SK-N-SH (cell line): ENCODE data around the gene SYT17. TPM values are rescaled to one million over a fixed set of nuclear protein-coding genes. Genes with fewer than 3 reads are reported as not detected.

Source experiments
- CTCF ChIA-PET: fragments of 300-600, 350-600 bp; formaldehyde crosslinking; extraction: SDS; loops from one replicate; lab custom pipeline; 2021; lab: Yijun Ruan, JAX
- POLR2A ChIA-PET: fragments of 350-600 bp; sonication (Branson Sonifier 250); formaldehyde crosslinking; extraction: SDS; loops from one replicate; lab custom pipeline; 2020; ENCODE audit warnings: antibody characterized with exemption, inconsistent platforms; lab: Yijun Ruan, JAX
- DNase-seq: peaks from one replicate; pipeline ENCODE4 v3.0.0; 2012
- H2AFZ ChIP-seq: fragments of 200-600 bp; sonication (generic); 2 replicates; pipeline ENCODE4 v1.8.1; 2016; ENCODE audit warnings: antibody characterized with exemption, mild to moderate bottlenecking, low read depth
- H3F3A ChIP-seq: fragments of 200-600 bp; sonication (generic); replicated peaks from 2 replicates; pipeline ENCODE3; 2016; ENCODE audit warnings: antibody characterized with exemption, mild to moderate bottlenecking; ENCODE audit not compliant: insufficient read depth
- H3K27ac ChIP-seq, 2 experiments: fragments of 200-500 bp in 1 of 2; fragments of 200-600 bp in 1 of 2; sonication (Bioruptor generic) in 1 of 2; sonication (generic), shearing (Covaris generic) in 1 of 2; 2 replicates each; pipeline versions ENCODE4 v1.5.1 to v1.6.1; 2014 to 2016; ENCODE audit warnings: low read depth in 2 of 2, inconsistent platforms in 1 of 2, low read length in 1 of 2, mild to moderate bottlenecking in 1 of 2, mixed read lengths in 1 of 2
- H3K27me3 ChIP-seq: fragments of 200-600 bp; sonication (generic), shearing (Covaris generic); 2 replicates; pipeline ENCODE4 v1.6.1; 2016; ENCODE audit warnings: mixed run types; ENCODE audit not compliant: insufficient read depth
- H3K36me3 ChIP-seq, 2 experiments: fragments of 200-500 bp in 1 of 2; fragments of 200-600 bp in 1 of 2; sonication (Bioruptor generic) in 1 of 2; sonication (generic) in 1 of 2; replicated peaks in 1 of 2; 2 replicates each; pipeline versions ENCODE3 to v1.5.1; 2014 to 2016; ENCODE audit warnings: low read length in 1 of 2, mild to moderate bottlenecking in 1 of 2; ENCODE audit not compliant: insufficient read depth in 2 of 2, control insufficient read depth in 1 of 2
- H3K4me1 ChIP-seq, 2 experiments: fragments of 200-500 bp in 1 of 2; fragments of 200-600 bp in 1 of 2; sonication (Bioruptor generic) in 1 of 2; sonication (generic), shearing (Covaris generic) in 1 of 2; 2 replicates each; pipeline versions ENCODE4 v1.5.1 to v1.6.1; 2014 to 2016; ENCODE audit warnings: low read depth in 1 of 2, low read length in 1 of 2, mixed run types in 1 of 2; ENCODE audit not compliant: insufficient read depth in 2 of 2, control insufficient read depth in 1 of 2
- H3K4me2 ChIP-seq: fragments of 200-600 bp; sonication (generic), shearing (Covaris generic); 2 replicates; pipeline ENCODE4 v1.6.1; 2017; ENCODE audit warnings: mixed run types
- H3K4me3 ChIP-seq, 2 experiments: fragments of 200-500 bp in 1 of 2; fragments of 200-600 bp in 1 of 2; sonication (Bioruptor generic) in 1 of 2; sonication (generic), shearing (Covaris generic) in 1 of 2; 2 replicates each; pipeline versions ENCODE4 v1.5.1 to v1.8.1; 2014 to 2016; ENCODE audit warnings: low read depth in 2 of 2, inconsistent platforms in 1 of 2, low read length in 1 of 2, mild to moderate bottlenecking in 1 of 2, mixed read lengths in 1 of 2, moderate library complexity in 1 of 2
- H3K79me2 ChIP-seq: fragments of 200-600 bp; sonication (generic); 2 replicates; pipeline ENCODE4 v1.8.1; 2017; ENCODE audit warnings: mild to moderate bottlenecking; ENCODE audit not compliant: insufficient read depth
- H3K9ac ChIP-seq: fragments of 200-600 bp; sonication (generic); 2 replicates; pipeline ENCODE4 v1.6.1; 2017; ENCODE audit warnings: mixed run types
- H3K9me2 ChIP-seq: fragments of 200-600 bp; sonication (generic); 2 replicates; pipeline ENCODE4 v1.6.1; 2017; ENCODE audit warnings: mixed run types
- H3K9me3 ChIP-seq: fragments of 200-600 bp; sonication (generic); 2 replicates; pipeline ENCODE4 v1.6.1; 2017; ENCODE audit warnings: mixed run types, mild to moderate bottlenecking, moderate library complexity
- H4K20me1 ChIP-seq: fragments of 200-600 bp; sonication (generic); 2 replicates; pipeline ENCODE4 v1.6.1; 2017; ENCODE audit warnings: mild to moderate bottlenecking, mixed run types; ENCODE audit not compliant: insufficient read depth
- CHD2 ChIP-seq: fragments of 150-350 bp; IDR thresholded peaks from 2 replicates; pipeline ENCODE4 v1.6.1; 2018; ENCODE audit warnings: low read length; ENCODE audit not compliant: partially characterized antibody
- ELF1 ChIP-seq: IDR thresholded peaks from 2 replicates; pipeline ENCODE4 v1.4.0; 2012
- EZH2phosphoT487 ChIP-seq: fragments of 200-600 bp; sonication (generic); IDR thresholded peaks from 2 replicates; pipeline ENCODE4 v1.6.1; 2017; ENCODE audit warnings: low read depth, mixed run types, mild to moderate bottlenecking, antibody characterized with exemption, moderate library complexity, borderline replicate concordance
- GATA2 ChIP-seq: sonication (generic); formaldehyde crosslinking; IDR thresholded peaks from 2 replicates; pipeline ENCODE4 v1.5.0; 2020; ENCODE audit warnings: mild to moderate bottlenecking, missing genetic modification reagents
- JUND ChIP-seq: IDR thresholded peaks from 2 replicates; pipeline ENCODE4 v1.4.0; 2012
- MAX ChIP-seq: IDR thresholded peaks from 2 replicates; pipeline ENCODE4 v1.4.0; 2012; ENCODE audit warnings: low read depth
- MXI1 ChIP-seq: IDR thresholded peaks from 2 replicates; pipeline ENCODE4 v1.6.1; 2012; ENCODE audit warnings: mild to moderate bottlenecking, low read depth, low read length, improper control_type of control experiment
- NFIC ChIP-seq: IDR thresholded peaks from 2 replicates; pipeline ENCODE4 v1.4.0; 2012; ENCODE audit warnings: borderline replicate concordance
- NRF1 ChIP-seq: IDR thresholded peaks from 2 replicates; pipeline ENCODE4 v1.6.1; 2012; ENCODE audit warnings: low read depth, mild to moderate bottlenecking, low read length
- POLR2AphosphoS5 ChIP-seq: IDR thresholded peaks from 2 replicates; pipeline ENCODE4 v1.6.1; 2012; ENCODE audit warnings: low read depth, low read length
- RAD21 ChIP-seq: IDR thresholded peaks from 2 replicates; pipeline ENCODE4 v1.6.1; 2012; ENCODE audit warnings: mild to moderate bottlenecking, low read length
- RFX5 ChIP-seq: IDR thresholded peaks from 2 replicates; pipeline ENCODE4 v1.6.1; 2012; ENCODE audit warnings: mild to moderate bottlenecking, improper control_type of control experiment, low read length
- RXRA ChIP-seq: IDR thresholded peaks from 2 replicates; pipeline ENCODE4 v1.4.0; 2012; ENCODE audit warnings: low read depth, mild to moderate bottlenecking, borderline replicate concordance
- SIN3A ChIP-seq: IDR thresholded peaks from 2 replicates; pipeline ENCODE4 v1.6.1; 2012; ENCODE audit warnings: low read depth, mild to moderate bottlenecking, low read length, moderate library complexity, borderline replicate concordance
- WGBS: methylation state at CpG from one replicate; pipeline ENCODE4 v1.1.6; 2017; ENCODE audit warnings: low lambda C conversion rate; 5-methylcytosine and 5-hydroxymethylcytosine counted together
- polyA plus RNA-seq, 3 experiments: library from polyadenylated mRNA; depleted of rRNA; stranded (reverse); fragments of >200 nt; gene quantifications; 2 replicates each; pipeline ENCODE4 v1.2.3, GENCODE V29; 2012
- TF ChIP-seq, protein P1 (sequence below): fragments of 150-350 bp; IDR thresholded peaks from 2 replicates; pipeline ENCODE4 v1.6.1; 2016; ENCODE audit warnings: mild to moderate bottlenecking, low read depth, low read length
- TF ChIP-seq, protein P2 (sequence below): IDR thresholded peaks from 2 replicates; pipeline ENCODE4 v1.6.1; 2012; ENCODE audit warnings: mild to moderate bottlenecking, low read depth, low read length, moderate library complexity
- TF ChIP-seq, protein P3 (sequence below): IDR thresholded peaks from 2 replicates; pipeline ENCODE4 v1.4.0; 2012; ENCODE audit warnings: low read depth, borderline replicate concordance

SYT17 gene
- polyA plus RNA-seq, 1 of the 3 experiments (the other 2 are of a cell fraction) = 0.21 TPM

DNA sequence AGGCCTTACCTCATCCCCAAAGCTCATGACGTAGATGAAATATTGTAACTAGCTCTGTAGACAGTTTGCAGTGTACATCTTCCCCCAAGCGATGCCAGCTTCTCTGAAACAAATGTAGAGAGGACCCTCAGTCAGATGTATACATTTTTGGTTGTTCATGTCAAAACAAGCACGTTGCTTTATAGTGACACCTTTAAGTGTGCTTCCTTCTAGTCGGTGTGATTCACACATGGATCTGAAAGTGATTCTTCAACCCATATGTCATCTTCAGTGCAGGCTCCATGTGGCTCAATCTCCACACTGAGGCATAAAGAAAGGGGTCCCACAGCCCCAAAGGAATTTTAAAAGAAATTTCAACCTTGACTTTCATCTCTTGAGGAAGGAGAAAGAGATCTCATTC is 86.6 kb downstream of the SYT17 start:
- Histone ChIP-seq H4K20me1 (no peaks in the 10 kb centered on the region), H3K79me2 (no peaks in the 10 kb centered on the region), H3K9me2 (no peaks in the 10 kb centered on the region), H2AFZ (no peak overlapping the region), H3K4me3 (no peak overlapping the region), H3K36me3 (no peaks in the 10 kb centered on the region), H3K4me1 (no peaks in the 10 kb centered on the region; a peak in 1 of 4 replicates), H3K27me3 (no peaks in the 10 kb centered on the region), H3K9ac (no peak overlapping the region), H3K4me2 (no peak overlapping the region), H3K27ac (no peak overlapping the region), H3F3A (no peaks in the 10 kb centered on the region), H3K9me3 (no peaks in the 10 kb centered on the region)
- POLR2A ChIA-PET = no interaction called here
- WGBS = 30% methylated on average over 4 of the region's 4 CpGs
- DNase-seq = no peak
- no peak for TF ChIP-seq GATA2
- no peak for TF ChIP-seq NRF1
- TF ChIP-seq JUND = no peak
- no peak for TF ChIP-seq SIN3A
- CTCF ChIA-PET = no interaction called here

GRCh38 chr16:19264123-19264673 is 96.2 kb downstream of the SYT17 start:
- Histone ChIP-seq H3K4me3 (no peak overlapping the region), H3K27me3 (no peaks in the 10 kb centered on the region), H3K9me2 (no peaks in the 10 kb centered on the region), H3K27ac (no peak overlapping the region), H3K4me2 (no peak overlapping the region), H4K20me1 (no peaks in the 10 kb centered on the region), H2AFZ (no peak overlapping the region), H3K4me1 (no peaks in the 10 kb centered on the region), H3K9me3 (no peaks in the 10 kb centered on the region), H3K9ac (no peak overlapping the region), H3F3A (no peaks in the 10 kb centered on the region), H3K79me2 (no peaks in the 10 kb centered on the region), H3K36me3 (no peaks in the 10 kb centered on the region)
- ChIA-PET POLR2A (no interaction called here), CTCF (no interaction called here)
- WGBS = 13% methylated on average over 4 of the region's 4 CpGs
- no peak for DNase-seq
- TF ChIP-seq NFIC (no peak), ELF1 (no peak), EZH2phosphoT487 (no peak), JUND (no peak), POLR2AphosphoS5 (no peak), GATA2 (no peak), RXRA (no peak), SIN3A (no peak), RFX5 (no peak), RAD21 (no peak), MAX (no peak), CHD2 (no peak), MXI1 (no peak)
- TF ChIP-seq, protein P1, sequence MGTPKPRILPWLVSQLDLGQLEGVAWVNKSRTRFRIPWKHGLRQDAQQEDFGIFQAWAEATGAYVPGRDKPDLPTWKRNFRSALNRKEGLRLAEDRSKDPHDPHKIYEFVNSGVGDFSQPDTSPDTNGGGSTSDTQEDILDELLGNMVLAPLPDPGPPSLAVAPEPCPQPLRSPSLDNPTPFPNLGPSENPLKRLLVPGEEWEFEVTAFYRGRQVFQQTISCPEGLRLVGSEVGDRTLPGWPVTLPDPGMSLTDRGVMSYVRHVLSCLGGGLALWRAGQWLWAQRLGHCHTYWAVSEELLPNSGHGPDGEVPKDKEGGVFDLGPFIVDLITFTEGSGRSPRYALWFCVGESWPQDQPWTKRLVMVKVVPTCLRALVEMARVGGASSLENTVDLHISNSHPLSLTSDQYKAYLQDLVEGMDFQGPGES = no peak
- TF ChIP-seq, protein P2, sequence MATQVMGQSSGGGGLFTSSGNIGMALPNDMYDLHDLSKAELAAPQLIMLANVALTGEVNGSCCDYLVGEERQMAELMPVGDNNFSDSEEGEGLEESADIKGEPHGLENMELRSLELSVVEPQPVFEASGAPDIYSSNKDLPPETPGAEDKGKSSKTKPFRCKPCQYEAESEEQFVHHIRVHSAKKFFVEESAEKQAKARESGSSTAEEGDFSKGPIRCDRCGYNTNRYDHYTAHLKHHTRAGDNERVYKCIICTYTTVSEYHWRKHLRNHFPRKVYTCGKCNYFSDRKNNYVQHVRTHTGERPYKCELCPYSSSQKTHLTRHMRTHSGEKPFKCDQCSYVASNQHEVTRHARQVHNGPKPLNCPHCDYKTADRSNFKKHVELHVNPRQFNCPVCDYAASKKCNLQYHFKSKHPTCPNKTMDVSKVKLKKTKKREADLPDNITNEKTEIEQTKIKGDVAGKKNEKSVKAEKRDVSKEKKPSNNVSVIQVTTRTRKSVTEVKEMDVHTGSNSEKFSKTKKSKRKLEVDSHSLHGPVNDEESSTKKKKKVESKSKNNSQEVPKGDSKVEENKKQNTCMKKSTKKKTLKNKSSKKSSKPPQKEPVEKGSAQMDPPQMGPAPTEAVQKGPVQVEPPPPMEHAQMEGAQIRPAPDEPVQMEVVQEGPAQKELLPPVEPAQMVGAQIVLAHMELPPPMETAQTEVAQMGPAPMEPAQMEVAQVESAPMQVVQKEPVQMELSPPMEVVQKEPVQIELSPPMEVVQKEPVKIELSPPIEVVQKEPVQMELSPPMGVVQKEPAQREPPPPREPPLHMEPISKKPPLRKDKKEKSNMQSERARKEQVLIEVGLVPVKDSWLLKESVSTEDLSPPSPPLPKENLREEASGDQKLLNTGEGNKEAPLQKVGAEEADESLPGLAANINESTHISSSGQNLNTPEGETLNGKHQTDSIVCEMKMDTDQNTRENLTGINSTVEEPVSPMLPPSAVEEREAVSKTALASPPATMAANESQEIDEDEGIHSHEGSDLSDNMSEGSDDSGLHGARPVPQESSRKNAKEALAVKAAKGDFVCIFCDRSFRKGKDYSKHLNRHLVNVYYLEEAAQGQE = no peak
- TF ChIP-seq, protein P3, sequence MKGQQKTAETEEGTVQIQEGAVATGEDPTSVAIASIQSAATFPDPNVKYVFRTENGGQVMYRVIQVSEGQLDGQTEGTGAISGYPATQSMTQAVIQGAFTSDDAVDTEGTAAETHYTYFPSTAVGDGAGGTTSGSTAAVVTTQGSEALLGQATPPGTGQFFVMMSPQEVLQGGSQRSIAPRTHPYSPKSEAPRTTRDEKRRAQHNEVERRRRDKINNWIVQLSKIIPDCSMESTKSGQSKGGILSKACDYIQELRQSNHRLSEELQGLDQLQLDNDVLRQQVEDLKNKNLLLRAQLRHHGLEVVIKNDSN = no peak
